Trophoblast cell (in vitro differentiated cells and primary cell): Measurements from ENCODE around the gene RNF31.
A peak's percentile ranks its signal among the peaks of the same experiment; 100 is the strongest.

Experiments used
- DNase-seq, 2 donors: peaks; one replicate each; pipeline ENCODE4 v3.0.0-alpha.2; 2016
- H2AFZ ChIP-seq: 2 replicates; pipeline ENCODE4 v1.6.1; 2013; ENCODE audit warnings: low read length, moderate library complexity, mild to moderate bottlenecking; ENCODE audit not compliant: insufficient read depth, poor library complexity
- H2AK5ac ChIP-seq: 2 replicates; pipeline ENCODE4 v1.6.1; 2013; ENCODE audit warnings: mild to moderate bottlenecking, low read length
- H2BK120ac ChIP-seq: 2 replicates; pipeline ENCODE4 v1.6.1; 2013; ENCODE audit warnings: low read length, mild to moderate bottlenecking, moderate library complexity; ENCODE audit not compliant: insufficient read depth, poor library complexity
- H2BK12ac ChIP-seq: 2 replicates; pipeline ENCODE4 v1.6.1; 2013; ENCODE audit warnings: mild to moderate bottlenecking, low read length, moderate library complexity
- H2BK5ac ChIP-seq: 2 replicates; pipeline ENCODE4 v1.6.1; 2013; ENCODE audit warnings: low read length, low read depth, moderate library complexity, mild to moderate bottlenecking; ENCODE audit not compliant: poor library complexity
- H3K14ac ChIP-seq: 2 replicates; pipeline ENCODE4 v1.6.1; 2013; ENCODE audit warnings: mild to moderate bottlenecking, low read length
- H3K18ac ChIP-seq: 2 replicates; pipeline ENCODE4 v1.6.1; 2013; ENCODE audit warnings: mild to moderate bottlenecking, low read length
- H3K23ac ChIP-seq: 2 replicates; pipeline ENCODE4 v1.6.1; 2013; ENCODE audit warnings: low read length
- H3K27ac ChIP-seq: 2 replicates; pipeline ENCODE4 v1.5.1; 2013; ENCODE audit warnings: low read depth, mild to moderate bottlenecking, inconsistent platforms, low read length, moderate library complexity
- H3K27me3 ChIP-seq: 2 replicates; pipeline ENCODE4 v1.6.1; 2013; ENCODE audit warnings: inconsistent platforms, mild to moderate bottlenecking, low read length, moderate library complexity; ENCODE audit not compliant: insufficient read depth
- H3K36me3 ChIP-seq, 2 experiments: 1 replicate in 1 of 2; 2 replicates in 1 of 2; pipeline ENCODE4 v1.6.1; 2013; ENCODE audit warnings: low read length in 2 of 2, mild to moderate bottlenecking in 2 of 2, moderate library complexity in 1 of 2; ENCODE audit not compliant: insufficient read depth in 2 of 2, control insufficient read depth in 1 of 2
- H3K4ac ChIP-seq: 2 replicates; pipeline ENCODE4 v1.6.1; 2013; ENCODE audit warnings: low read depth, mild to moderate bottlenecking, low read length, moderate library complexity
- H3K4me1 ChIP-seq, 2 experiments: 1 replicate in 1 of 2; 2 replicates in 1 of 2; pipeline ENCODE4 v1.6.1; 2013; ENCODE audit warnings: low read length in 2 of 2, mild to moderate bottlenecking in 2 of 2, moderate library complexity in 1 of 2; ENCODE audit not compliant: insufficient read depth in 2 of 2, control insufficient read depth in 1 of 2
- H3K4me2 ChIP-seq: 2 replicates; pipeline ENCODE4 v1.6.1; 2013; ENCODE audit warnings: inconsistent platforms, mild to moderate bottlenecking, low read length, moderate library complexity
- H3K4me3 ChIP-seq: 2 replicates; pipeline ENCODE4 v1.5.1; 2013; ENCODE audit warnings: mild to moderate bottlenecking, low read depth, low read length, inconsistent platforms
- H3K79me1 ChIP-seq: one replicate; pipeline ENCODE4 v1.6.1; 2013; ENCODE audit warnings: low read length
- H3K79me2 ChIP-seq: 2 replicates; pipeline ENCODE4 v1.6.1; 2013; ENCODE audit warnings: low read length, mild to moderate bottlenecking; ENCODE audit not compliant: control insufficient read depth, insufficient read depth, poor library complexity
- H3K9ac ChIP-seq: 2 replicates; pipeline ENCODE4 v1.6.1; 2013; ENCODE audit warnings: mild to moderate bottlenecking, low read length
- H3K9me3 ChIP-seq: 2 replicates; pipeline ENCODE4 v1.6.1; 2013; ENCODE audit warnings: low read depth, mild to moderate bottlenecking, control low read depth, inconsistent platforms, low read length; ENCODE audit not compliant: insufficient read depth
- H4K12ac ChIP-seq: 2 replicates; pipeline ENCODE4 v1.6.1; 2013; ENCODE audit warnings: low read depth, mild to moderate bottlenecking, low read length, moderate library complexity
- H4K8ac ChIP-seq: 2 replicates; pipeline ENCODE4 v1.6.1; 2013; ENCODE audit warnings: low read depth, mild to moderate bottlenecking, low read length, moderate library complexity
- H4K91ac ChIP-seq: one replicate; pipeline ENCODE4 v1.6.1; 2013; ENCODE audit warnings: low read depth, mild to moderate bottlenecking, low read length, moderate library complexity
- WGBS: extraction: QIAGEN DNeasy Blood & Tissue Kit; methylation state at CpG from one replicate; pipeline ENCODE4 v1.1.7; 2013; ENCODE audit warnings: missing lambda C conversion rate; ENCODE audit not compliant: insufficient read length, insufficient coverage; ENCODE audit errors: extremely low coverage; 5-methylcytosine and 5-hydroxymethylcytosine counted together

The RNF31 gene

GRCh38 chr14:24185741-24186140 lies 38.4 kb downstream of the RNF31 start:
- no peak overlapping the region for H2AFZ ChIP-seq
- H3K14ac ChIP-seq = no peak overlapping the region
- H4K8ac ChIP-seq = no peak overlapping the region
- H2BK5ac ChIP-seq = no peak overlapping the region
- no peak overlapping the region for H2BK120ac ChIP-seq
- no CpG with 5 or more reads among the region's 11 CpGs for WGBS
- peaks cover 2 to 3% of the 10 kb centered on the region in 2 experiments for H3K4me1 ChIP-seq
- H2BK12ac ChIP-seq = no peak overlapping the region
- H3K4me2 ChIP-seq = no peak overlapping the region
- H3K79me2 ChIP-seq = peaks cover 4% of the 10 kb centered on the region
- no peak overlapping the region for H4K12ac ChIP-seq
- DNase-seq = no peak
- no peak overlapping the region for H3K27ac ChIP-seq
- H3K9me3 ChIP-seq = no peaks in the 10 kb centered on the region
- H2AK5ac ChIP-seq = no peak overlapping the region
- H3K36me3 ChIP-seq = peaks cover 54 to 73% of the 10 kb centered on the region in 2 experiments
- H3K4ac ChIP-seq = no peak overlapping the region
- no peak overlapping the region for H3K9ac ChIP-seq
- H3K27me3 ChIP-seq = no peaks in the 10 kb centered on the region
- no peak overlapping the region for H3K23ac ChIP-seq
- H4K91ac ChIP-seq = no peak overlapping the region
- H3K18ac ChIP-seq = no peak overlapping the region
- no peak overlapping the region for H3K4me3 ChIP-seq
- peaks cover 4% of the 10 kb centered on the region for H3K79me1 ChIP-seq

GRCh38 chr14:24186831-24187538 lies 39.7 kb downstream of the RNF31 start:
- DNase-seq = no peak
- H3K14ac ChIP-seq = no peak overlapping the region
- H3K79me2 ChIP-seq = peaks cover 4% of the 10 kb centered on the region
- no peak overlapping the region for H3K18ac ChIP-seq
- no peak overlapping the region for H2AK5ac ChIP-seq
- no peak overlapping the region for H3K4me3 ChIP-seq
- H4K91ac ChIP-seq = no peak overlapping the region
- H3K23ac ChIP-seq = no peak overlapping the region
- no peak overlapping the region for H3K4ac ChIP-seq
- no CpG with 5 or more reads among the region's 10 CpGs for WGBS
- peaks cover 4% of the 10 kb centered on the region for H3K79me1 ChIP-seq
- no peak overlapping the region for H2BK120ac ChIP-seq
- no peak overlapping the region for H2BK12ac ChIP-seq
- H3K27me3 ChIP-seq = no peaks in the 10 kb centered on the region
- H3K9ac ChIP-seq = no peak overlapping the region
- H3K36me3 ChIP-seq = peaks cover 49 to 64% of the 10 kb centered on the region in 2 experiments
- H3K4me1 ChIP-seq = peaks cover 2 to 3% of the 10 kb centered on the region in 2 experiments
- no peak overlapping the region for H2BK5ac ChIP-seq
- no peak overlapping the region for H3K27ac ChIP-seq
- no peak overlapping the region for H3K4me2 ChIP-seq
- no peak overlapping the region for H4K12ac ChIP-seq
- H2AFZ ChIP-seq = no peak overlapping the region
- H3K9me3 ChIP-seq = no peaks in the 10 kb centered on the region
- no peak overlapping the region for H4K8ac ChIP-seq

GRCh38 chr14:24187539-24187915 lies 40.2 kb downstream of the RNF31 start:
- Histone ChIP-seq H2BK5ac (no peak overlapping the region), H3K4me2 (peak overlapping the region; percentile 64), H3K4ac (no peak overlapping the region), H3K9ac (no peak overlapping the region), H2AFZ (no peak overlapping the region), H3K4me1 (peaks cover 2 to 3% of the 10 kb centered on the region in 2 experiments), H3K23ac (no peak overlapping the region), H4K12ac (no peak overlapping the region), H3K36me3 (peaks cover 48 to 64% of the 10 kb centered on the region in 2 experiments), H2AK5ac (no peak overlapping the region), H3K14ac (no peak overlapping the region), H3K79me2 (peaks cover 4% of the 10 kb centered on the region), H3K9me3 (no peaks in the 10 kb centered on the region), H4K91ac (no peak overlapping the region), H3K79me1 (peaks cover 4% of the 10 kb centered on the region), H3K27ac (no peak overlapping the region), H4K8ac (no peak overlapping the region), H3K27me3 (no peaks in the 10 kb centered on the region), H3K4me3 (no peak overlapping the region), H2BK12ac (no peak overlapping the region), H2BK120ac (no peak overlapping the region), H3K18ac (no peak overlapping the region)
- no CpG with 5 or more reads among the region's 2 CpGs for WGBS
- DNase-seq = no peak

GRCh38 chr14:24188251-24189058 lies 41.2 kb downstream of the RNF31 start, which contains the start of gene IPO4:
Gene IPO4 (minus strand): TSS chr14:24188816. CDS start chr14:24188787, 29 bp downstream.
- peaks cover 45 to 62% of the 10 kb centered on the region in 2 experiments for H3K36me3 ChIP-seq
- no CpG with 5 or more reads among the region's 65 CpGs for WGBS

More at GRCh38 chr14:24188251-24189058, 41.2 kb downstream of the RNF31 start, which contains the start of gene IPO4:
- Histone ChIP-seq H3K18ac (peak within 1 kb of the TSS; percentile 69), H3K14ac (peak within 1 kb of the TSS; percentile 62), H3K23ac (no peak within 1 kb of the TSS), H2AK5ac (peak within 1 kb of the TSS; percentile 86), H3K4me1 (peaks cover 2 to 3% of the 10 kb centered on the region in 2 experiments), H2BK5ac (peak within 1 kb of the TSS; percentile 11), H4K8ac (peak within 1 kb of the TSS; percentile 82), H3K79me1 (peaks cover 4% of the 10 kb centered on the region), H4K91ac (peak within 1 kb of the TSS; percentile 58), H4K12ac (peak within 1 kb of the TSS; percentile 43), H3K9ac (peak within 1 kb of the TSS; percentile 67), H3K4me3 (peak within 1 kb of the TSS; percentile 78), H3K27me3 (no peaks in the 10 kb centered on the region), H3K27ac (peak within 1 kb of the TSS; percentile 12), H2BK120ac (peak within 1 kb of the TSS; percentile 45), H3K79me2 (peaks cover 4% of the 10 kb centered on the region), H3K4me2 (peak within 1 kb of the TSS; percentile 64), H2AFZ (peak within 1 kb of the TSS; percentile 82), H2BK12ac (no peak within 1 kb of the TSS), H3K4ac (peak within 1 kb of the TSS; percentile 35), H3K9me3 (peaks cover 1% of the 10 kb centered on the region)
- peak; percentile 96 to 98 for DNase-seq
